Cardiac fibroblast (primary cell): Measurements from ENCODE around the gene HBEGF.

Experiments used
- DNase-seq, 2 donors: peaks; one replicate each; pipeline versions ENCODE4 v3.0.0 to v3.0.0-alpha.2; 2010; ENCODE audit warnings: low read depth in 2 of 2
- H3K4me3 ChIP-seq, 2 donors: replicated peaks in 1 of 2; 1 replicate in 1 of 2; 2 replicates in 1 of 2; pipeline ENCODE4 v1.5.1; 2011; ENCODE audit warnings: low read depth in 2 of 2, low read length in 2 of 2, mild to moderate bottlenecking in 2 of 2, moderate library complexity in 1 of 2
- TF ChIP-seq, protein P1 (sequence below): IDR thresholded peaks from one replicate; pipeline ENCODE4 v1.5.1; 2011; ENCODE audit warnings: low read depth, mild to moderate bottlenecking, low read length, inconsistent platforms

The HBEGF gene

DNA sequence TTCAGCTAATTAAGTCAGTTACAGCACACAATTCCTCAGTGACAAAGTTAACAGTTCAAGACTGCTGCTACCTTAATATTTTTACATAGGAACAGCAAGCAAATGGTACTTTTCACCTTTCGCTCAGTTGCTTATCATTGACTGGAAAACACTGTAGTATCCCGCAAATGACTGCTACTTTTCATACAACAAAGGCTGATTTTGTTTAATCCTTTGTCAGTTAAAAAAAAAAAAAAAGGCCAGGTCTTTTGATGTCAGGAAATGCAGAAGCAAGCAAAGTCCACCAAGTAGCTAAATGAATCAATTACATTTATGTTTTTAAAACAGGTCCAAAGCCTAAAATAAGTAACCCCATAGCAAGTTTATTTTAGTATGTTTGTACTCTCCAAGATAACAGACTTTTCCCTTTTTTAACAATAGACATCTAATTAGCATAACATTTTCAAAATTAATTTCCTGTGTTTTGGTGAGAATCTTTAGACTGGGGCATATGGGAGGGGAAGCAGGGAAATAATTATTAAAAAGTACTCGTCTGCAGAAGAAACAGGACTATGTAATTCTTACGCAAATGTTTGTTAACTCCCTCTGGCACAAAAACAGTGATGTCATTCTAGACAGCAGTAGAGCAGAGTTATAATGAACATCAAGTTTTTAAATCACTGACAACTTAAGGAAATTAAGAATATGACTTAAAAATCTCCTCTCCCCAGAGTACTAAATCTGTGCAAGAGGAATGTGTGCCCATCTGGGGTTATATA is 53.1 kb downstream of the HBEGF start:
- TF ChIP-seq, protein P1, sequence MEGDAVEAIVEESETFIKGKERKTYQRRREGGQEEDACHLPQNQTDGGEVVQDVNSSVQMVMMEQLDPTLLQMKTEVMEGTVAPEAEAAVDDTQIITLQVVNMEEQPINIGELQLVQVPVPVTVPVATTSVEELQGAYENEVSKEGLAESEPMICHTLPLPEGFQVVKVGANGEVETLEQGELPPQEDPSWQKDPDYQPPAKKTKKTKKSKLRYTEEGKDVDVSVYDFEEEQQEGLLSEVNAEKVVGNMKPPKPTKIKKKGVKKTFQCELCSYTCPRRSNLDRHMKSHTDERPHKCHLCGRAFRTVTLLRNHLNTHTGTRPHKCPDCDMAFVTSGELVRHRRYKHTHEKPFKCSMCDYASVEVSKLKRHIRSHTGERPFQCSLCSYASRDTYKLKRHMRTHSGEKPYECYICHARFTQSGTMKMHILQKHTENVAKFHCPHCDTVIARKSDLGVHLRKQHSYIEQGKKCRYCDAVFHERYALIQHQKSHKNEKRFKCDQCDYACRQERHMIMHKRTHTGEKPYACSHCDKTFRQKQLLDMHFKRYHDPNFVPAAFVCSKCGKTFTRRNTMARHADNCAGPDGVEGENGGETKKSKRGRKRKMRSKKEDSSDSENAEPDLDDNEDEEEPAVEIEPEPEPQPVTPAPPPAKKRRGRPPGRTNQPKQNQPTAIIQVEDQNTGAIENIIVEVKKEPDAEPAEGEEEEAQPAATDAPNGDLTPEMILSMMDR = no peak
- peak; percentile 58 to 75 for DNase-seq
- H3K4me3 ChIP-seq = no peak overlapping the region

DNA sequence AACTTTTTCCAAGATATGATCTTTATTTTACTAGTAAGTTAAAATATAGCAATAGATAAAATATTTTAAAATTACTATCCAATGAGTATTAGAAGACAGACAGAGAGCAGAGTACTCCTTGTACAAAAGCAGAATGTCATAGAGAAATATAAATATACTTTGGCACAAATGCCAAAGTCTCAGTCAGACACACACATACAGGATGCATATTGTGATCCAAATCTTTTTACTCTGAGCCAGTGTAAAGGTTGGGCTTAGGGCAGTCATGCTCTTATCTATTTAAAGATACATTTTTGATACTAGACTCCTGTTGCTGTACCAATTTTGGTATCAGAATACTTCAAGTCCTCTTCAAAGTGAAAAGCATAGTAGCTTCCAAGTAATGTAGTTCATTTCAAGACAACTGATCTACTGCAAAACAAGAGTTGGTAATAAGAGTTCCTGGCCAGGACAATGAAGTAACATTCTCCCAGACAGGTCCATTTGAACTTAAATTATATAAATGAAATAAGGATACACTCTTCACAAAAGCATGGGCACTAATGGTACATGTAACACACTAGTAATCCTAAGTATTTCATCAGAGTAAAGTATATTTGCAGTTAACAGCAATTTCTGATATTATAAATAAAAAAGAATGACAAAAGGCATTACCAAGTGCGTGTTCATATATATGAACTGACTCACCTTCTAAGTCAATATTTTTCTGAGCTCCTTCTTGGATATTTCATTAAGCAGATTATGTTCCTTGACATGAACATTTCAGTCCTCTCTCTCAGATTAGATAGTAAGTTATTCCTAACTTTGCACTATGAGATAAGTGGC is 54.0 kb downstream of the HBEGF start:
- no peak overlapping the region for H3K4me3 ChIP-seq
- TF ChIP-seq, protein P1 = no peak
- peak in 1 of 2 donors; percentile 74 for DNase-seq

DNA sequence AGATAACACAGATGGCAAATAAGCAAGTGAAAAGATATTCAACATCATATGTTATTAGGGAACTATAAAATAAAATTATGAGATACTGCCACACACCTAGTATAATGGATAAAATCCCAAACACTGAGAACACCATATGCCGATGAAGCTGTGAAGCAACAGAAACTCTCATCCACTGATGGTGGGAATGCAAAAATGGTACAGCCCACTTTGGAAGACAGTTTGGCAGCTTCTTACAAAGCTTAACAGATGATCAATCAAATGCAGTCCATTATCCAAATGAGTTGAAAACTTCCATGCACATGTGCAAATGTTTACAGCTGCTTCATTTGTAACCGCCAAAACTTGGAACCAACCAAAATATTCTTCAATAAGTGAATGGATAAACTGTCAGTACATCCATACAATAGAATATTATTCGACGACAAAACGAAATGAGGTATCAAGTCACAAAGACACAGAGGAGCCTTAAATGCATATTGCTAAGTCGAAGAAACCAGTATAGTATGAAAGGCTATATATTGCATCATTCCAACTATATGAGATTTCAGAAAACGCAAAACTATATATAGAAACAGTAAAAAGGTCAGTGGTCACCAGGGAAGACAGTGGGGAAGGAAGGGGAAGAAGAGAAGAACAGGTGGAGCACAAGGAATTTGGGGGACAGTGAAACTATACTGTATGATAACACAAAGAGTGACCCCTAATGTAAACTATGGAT is 58.4 kb downstream of the HBEGF start:
- no peak for DNase-seq
- no peak overlapping the region for H3K4me3 ChIP-seq
- TF ChIP-seq, protein P1 = no peak

DNA sequence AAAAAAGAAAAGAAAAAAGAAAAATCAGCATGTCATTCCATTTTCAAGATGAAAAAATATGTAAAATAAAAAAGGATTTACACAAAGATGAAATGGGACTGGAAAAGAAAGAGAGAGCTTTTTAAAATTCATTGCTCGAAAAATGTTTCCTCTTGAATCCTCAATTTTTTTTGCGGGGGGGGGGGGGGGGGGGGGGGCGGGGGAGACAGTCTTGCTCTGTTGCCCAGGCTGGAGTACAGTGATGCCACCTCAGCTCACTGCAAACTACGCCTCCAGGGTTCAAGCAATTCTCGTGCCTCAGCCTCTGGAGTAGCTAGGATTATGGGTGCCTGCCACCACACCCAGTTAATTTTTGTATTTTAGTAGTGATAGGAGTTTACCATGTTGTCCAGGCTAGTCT is 60.0 kb downstream of the HBEGF start:
- no peak overlapping the region for H3K4me3 ChIP-seq
- DNase-seq = no peak
- TF ChIP-seq, protein P1 = no peak

DNA sequence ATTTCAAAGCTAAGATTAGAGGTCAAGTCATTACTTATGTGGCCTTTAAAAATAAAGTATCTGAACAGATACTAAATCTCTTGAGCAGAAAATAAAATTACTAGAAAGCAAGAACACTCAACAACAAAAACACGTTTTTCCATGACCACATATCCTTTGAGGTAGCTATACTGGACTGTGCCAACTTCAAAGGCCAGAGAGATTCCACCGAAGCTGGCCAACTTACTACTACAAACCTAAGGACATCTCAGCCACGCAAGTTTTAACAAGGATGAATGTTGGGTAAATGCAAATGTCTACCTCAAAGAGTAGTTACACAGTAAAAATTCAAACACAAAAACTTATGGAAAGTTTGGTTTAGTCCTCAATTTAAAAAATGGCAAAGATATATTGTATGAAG is 62.4 kb downstream of the HBEGF start:
- TF ChIP-seq, protein P1 = no peak
- no peak overlapping the region for H3K4me3 ChIP-seq
- no peak for DNase-seq
